Astrocyte (in vitro differentiated cells and primary cell): Measurements from ENCODE around the gene FLYWCH1.

Experiments
- EZH2 ChIP-seq: IDR thresholded peaks from 2 replicates; pipeline ENCODE4 v1.6.1; 2012; ENCODE audit warnings: mild to moderate bottlenecking, low read length, inconsistent platforms; ENCODE audit not compliant: insufficient read depth
- TF ChIP-seq, protein P1 (sequence below): IDR thresholded peaks from 2 replicates; pipeline ENCODE4 v1.5.1; 2011; ENCODE audit warnings: low read depth, mild to moderate bottlenecking, inconsistent platforms, low read length, moderate library complexity; ENCODE audit not compliant: insufficient read depth

DNA sequence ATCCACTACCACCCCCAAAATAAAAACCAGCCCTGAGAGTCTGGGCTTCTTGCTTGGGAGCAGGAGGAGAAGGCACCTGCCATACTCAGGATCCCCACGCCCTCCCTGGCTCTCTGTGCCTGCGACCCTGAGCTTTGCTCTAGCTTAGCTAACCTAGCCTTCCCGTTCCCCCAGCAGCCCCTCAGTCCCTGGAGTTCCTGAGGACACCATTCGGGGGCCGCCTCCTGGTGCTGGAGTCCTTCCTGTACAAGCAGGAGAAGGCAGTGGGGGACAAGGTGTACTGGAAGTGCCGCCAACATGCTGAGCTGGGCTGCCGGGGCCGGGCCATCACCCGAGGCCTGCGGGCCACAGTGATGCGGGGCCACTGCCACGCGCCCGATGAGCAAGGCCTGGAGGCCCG is 18.5 kb downstream of the FLYWCH1 start:
- TF ChIP-seq, protein P1, sequence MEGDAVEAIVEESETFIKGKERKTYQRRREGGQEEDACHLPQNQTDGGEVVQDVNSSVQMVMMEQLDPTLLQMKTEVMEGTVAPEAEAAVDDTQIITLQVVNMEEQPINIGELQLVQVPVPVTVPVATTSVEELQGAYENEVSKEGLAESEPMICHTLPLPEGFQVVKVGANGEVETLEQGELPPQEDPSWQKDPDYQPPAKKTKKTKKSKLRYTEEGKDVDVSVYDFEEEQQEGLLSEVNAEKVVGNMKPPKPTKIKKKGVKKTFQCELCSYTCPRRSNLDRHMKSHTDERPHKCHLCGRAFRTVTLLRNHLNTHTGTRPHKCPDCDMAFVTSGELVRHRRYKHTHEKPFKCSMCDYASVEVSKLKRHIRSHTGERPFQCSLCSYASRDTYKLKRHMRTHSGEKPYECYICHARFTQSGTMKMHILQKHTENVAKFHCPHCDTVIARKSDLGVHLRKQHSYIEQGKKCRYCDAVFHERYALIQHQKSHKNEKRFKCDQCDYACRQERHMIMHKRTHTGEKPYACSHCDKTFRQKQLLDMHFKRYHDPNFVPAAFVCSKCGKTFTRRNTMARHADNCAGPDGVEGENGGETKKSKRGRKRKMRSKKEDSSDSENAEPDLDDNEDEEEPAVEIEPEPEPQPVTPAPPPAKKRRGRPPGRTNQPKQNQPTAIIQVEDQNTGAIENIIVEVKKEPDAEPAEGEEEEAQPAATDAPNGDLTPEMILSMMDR, result no peak
- TF ChIP-seq EZH2, result no peak
